Posterior vena cava (tissue), 2 donors: ENCODE data around the gene RETREG2. TPM values are rescaled to one million over a fixed set of nuclear protein-coding genes. Genes with fewer than 3 reads are reported as not detected.

Experiments
- DNase-seq: peaks from one replicate; pipeline ENCODE4 v3.0.0-alpha.2; 2020; ENCODE audit warnings: low spot score
- intact Hi-C, 2 donors: fragments of 100-400 bp; cut with DNase I; formaldehyde crosslinking; loops; one replicate each; pipeline versions ENCODE4 v1.14.1 to v1.14.2; 2022 to 2023
- total RNA-seq, 2 donors: library from RNA; stranded (reverse); fragmentation: NEBNext Ultra II Directional; extraction: Animal tissue kit (Norgen Biotek cat#: 25700); gene quantifications; one replicate each; pipeline ENCODE4 v1.2.1, GENCODE V29; 2021
- donor health status: DM: yes; HTN: yes; CAD: no.
- donor health status: DM: yes; HTN: yes; CAD: no.

RETREG2 gene
- total RNA-seq, 2 donors from 2014 or later: 54.4 to 56.8 TPM

GRCh38 chr2:219209236-219210195, 31.4 kb downstream of the RETREG2 start:
- intact Hi-C loops: no loop called here
- DNase-seq: no peak

GRCh38 chr2:219210196-219210885, 32.3 kb downstream of the RETREG2 start:
- DNase-seq: no peak
- intact Hi-C loops: no loop called here

GRCh38 chr2:219210886-219211362, 32.8 kb downstream of the RETREG2 start:
- no peak for DNase-seq
- intact Hi-C loops: no loop called here

- no peak for DNase-seq
- intact Hi-C loops: no loop called here
These were observed 34.9 kb downstream of the RETREG2 start for GRCh38 chr2:219213026-219213415.

GRCh38 chr2:219213486-219214071, 35.5 kb downstream of the RETREG2 start:
- intact Hi-C loops: no loop called here
- DNase-seq: no peak

- intact Hi-C loops: no loop called here
- peak; percentile 37 for DNase-seq
These were observed 36.1 kb downstream of the RETREG2 start for GRCh38 chr2:219214141-219214540.

- intact Hi-C loops: loop anchor here in 1 of 2 donors (5.0 kb wide), 1 partner anchor 37 kb away; the partner anchor contains the start of genes CNPPD1 and RETREG2
- peak; percentile 63 for DNase-seq
These were observed 36.7 kb downstream of the RETREG2 start for GRCh38 chr2:219214786-219215185.

GRCh38 chr2:219215871-219216534, 37.9 kb downstream of the RETREG2 start:
- peak; percentile 23 for DNase-seq
- intact Hi-C loops: loop anchor here in 1 of 2 donors (5.0 kb wide), 1 partner anchor 39 kb away; the partner anchor contains the start of genes CNPPD1 and RETREG2

GRCh38 chr2:219216535-219216915, 38.5 kb downstream of the RETREG2 start:
- intact Hi-C loops: loop anchor here in 1 of 2 donors (5.0 kb wide), 1 partner anchor 39 kb away; the partner anchor contains the start of genes CNPPD1 and RETREG2

GRCh38 chr2:219218217-219218731, 40.2 kb downstream of the RETREG2 start:
- intact Hi-C loops: loop anchor here in 1 of 2 donors (5.0 kb wide), 1 partner anchor 41 kb away; the partner anchor contains the start of genes CNPPD1 and RETREG2
- DNase-seq: peak; percentile 93

More at GRCh38 chr2:219216535-219216915, 38.5 kb downstream of the RETREG2 start:
- no peak for DNase-seq

GRCh38 chr2:219218732-219219701, 40.9 kb downstream of the RETREG2 start, which contains the start of gene ABCB6:
Gene ABCB6, minus strand, starts transcription at chr2:219218958. Its CDS starts 285 bp downstream, at chr2:219218673.
- peak; percentile 99 for DNase-seq
- intact Hi-C loops: loop anchor here in 1 of 2 donors (5.0 kb wide), 1 partner anchor 42 kb away; the partner anchor contains the start of genes CNPPD1 and RETREG2

- no peak for DNase-seq
- intact Hi-C loops: loop anchor here in 1 of 2 donors (5.0 kb wide), 1 partner anchor 43 kb away; the partner anchor contains the start of genes CNPPD1 and RETREG2
These were observed 41.9 kb downstream of the RETREG2 start for GRCh38 chr2:219219784-219220532.

- DNase-seq: no peak
These were observed 42.8 kb downstream of the RETREG2 start for GRCh38 chr2:219220652-219221402.

GRCh38 chr2:219221957-219222518, 44.0 kb downstream of the RETREG2 start:
- intact Hi-C loops: no loop called here
- no peak for DNase-seq

More at GRCh38 chr2:219220652-219221402, 42.8 kb downstream of the RETREG2 start:
- intact Hi-C loops: no loop called here

- intact Hi-C loops: no loop called here
These were observed 45.9 kb downstream of the RETREG2 start for GRCh38 chr2:219223831-219224610.

More at GRCh38 chr2:219223831-219224610, 45.9 kb downstream of the RETREG2 start:
- no peak for DNase-seq
